Progenitor cell of endocrine pancreas (in vitro differentiated cells): ENCODE results near the gene CA7. TPM values are rescaled to one million over a fixed set of nuclear protein-coding genes. Genes with fewer than 3 reads are reported as not detected.

Experiments
- DNase-seq: peaks from one replicate; pipeline ENCODE4 v3.0.0; 2021; ENCODE audit warnings: low spot score; ENCODE audit not compliant: unreplicated experiment
- H3K27ac Mint-ChIP-seq: 2 replicates; pipeline ENCODE4 v1.8.0; 2021; ENCODE audit warnings: mild to moderate bottlenecking, moderate library complexity, mixed read lengths
- H3K27me3 Mint-ChIP-seq: 2 replicates; pipeline ENCODE4 v1.8.0; 2021; ENCODE audit warnings: mixed read lengths
- H3K36me3 Mint-ChIP-seq: 2 replicates; pipeline ENCODE4 v1.8.0; 2022; ENCODE audit warnings: mixed read lengths; ENCODE audit not compliant: insufficient read depth
- H3K4me1 Mint-ChIP-seq: 2 replicates; pipeline ENCODE4 v1.8.0; 2021; ENCODE audit warnings: low read depth, mixed read lengths
- H3K4me3 Mint-ChIP-seq: 2 replicates; pipeline ENCODE4 v1.8.0; 2021; ENCODE audit warnings: low read depth, mild to moderate bottlenecking, moderate library complexity, mixed read lengths
- H3K9me3 Mint-ChIP-seq: 2 replicates; pipeline ENCODE4 v1.8.0; 2021; ENCODE audit warnings: low read depth, mixed read lengths
- CTCF ChIP-seq: fragments of 200-600 bp; sonication (generic); IDR thresholded peaks from one replicate; pipeline ENCODE4 v1.5.0; 2021; ENCODE audit warnings: antibody characterized with exemption, mild to moderate bottlenecking; ENCODE audit not compliant: unreplicated experiment
- total RNA-seq: library from RNA; stranded (reverse); gene quantifications from 2 replicates; pipeline ENCODE4 v1.2.1, GENCODE V29; 2021

Gene CA7
- total RNA-seq, 1 donor from 2014 or later, result not detected

- H3K27me3 Mint-ChIP-seq, result peaks cover 71% of the 10 kb centered on the region
- no peak overlapping the region for H3K4me3 Mint-ChIP-seq
Observed at GRCh38 chr16:66845791-66846221, 1.6 kb downstream of the CA7 start.

DNA sequence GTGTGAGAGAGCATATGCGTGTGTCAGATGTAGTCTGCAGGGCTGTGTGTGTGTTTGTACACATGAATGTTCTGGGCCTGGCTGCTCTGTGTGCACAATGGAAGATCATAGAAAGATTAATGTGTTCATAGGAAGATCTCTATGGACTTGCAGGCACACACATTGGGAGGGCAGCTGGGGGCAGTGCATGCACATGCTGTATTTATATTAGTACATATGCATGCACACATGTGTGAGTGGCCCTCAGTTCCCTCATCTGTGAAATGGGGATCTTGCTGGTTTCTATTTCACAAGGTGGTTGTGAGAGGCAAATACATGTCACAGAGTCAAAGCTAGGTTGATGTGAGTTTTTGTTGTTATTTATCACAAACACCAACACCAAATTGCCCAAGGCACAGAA lies 2.1 kb downstream of the CA7 start:
- Mint-ChIP-seq H3K4me1 (peaks cover 3% of the 10 kb centered on the region), H3K27me3 (peaks cover 67% of the 10 kb centered on the region), H3K4me3 (no peak overlapping the region), H3K9me3 (no peaks in the 10 kb centered on the region), H3K36me3 (no peaks in the 10 kb centered on the region), H3K27ac (no peak overlapping the region)
- no peak for DNase-seq
- no peak for TF ChIP-seq CTCF

More at GRCh38 chr16:66845791-66846221, 1.6 kb downstream of the CA7 start:
- Mint-ChIP-seq H3K27ac (no peak overlapping the region), H3K36me3 (no peaks in the 10 kb centered on the region), H3K9me3 (no peaks in the 10 kb centered on the region), H3K4me1 (peaks cover 3% of the 10 kb centered on the region)
- no peak for DNase-seq
- TF ChIP-seq CTCF, result no peak

GRCh38 chr16:66846831-66847230 lies 2.6 kb downstream of the CA7 start:
- Mint-ChIP-seq H3K4me3 (no peak overlapping the region), H3K9me3 (no peaks in the 10 kb centered on the region), H3K27ac (no peak overlapping the region), H3K36me3 (no peaks in the 10 kb centered on the region), H3K4me1 (peaks cover 3% of the 10 kb centered on the region), H3K27me3 (peaks cover 66% of the 10 kb centered on the region)
- TF ChIP-seq CTCF, result no peak
- no peak for DNase-seq

- TF ChIP-seq CTCF, result no peak
- H3K9me3 Mint-ChIP-seq, result no peaks in the 10 kb centered on the region
- no peak for DNase-seq
- H3K27me3 Mint-ChIP-seq, result peaks cover 62% of the 10 kb centered on the region
- no peaks in the 10 kb centered on the region for H3K36me3 Mint-ChIP-seq
- no peak overlapping the region for H3K4me3 Mint-ChIP-seq
- H3K4me1 Mint-ChIP-seq, result peaks cover 3% of the 10 kb centered on the region
- H3K27ac Mint-ChIP-seq, result no peak overlapping the region
Observed at GRCh38 chr16:66847533-66848067, 3.4 kb downstream of the CA7 start.

DNA sequence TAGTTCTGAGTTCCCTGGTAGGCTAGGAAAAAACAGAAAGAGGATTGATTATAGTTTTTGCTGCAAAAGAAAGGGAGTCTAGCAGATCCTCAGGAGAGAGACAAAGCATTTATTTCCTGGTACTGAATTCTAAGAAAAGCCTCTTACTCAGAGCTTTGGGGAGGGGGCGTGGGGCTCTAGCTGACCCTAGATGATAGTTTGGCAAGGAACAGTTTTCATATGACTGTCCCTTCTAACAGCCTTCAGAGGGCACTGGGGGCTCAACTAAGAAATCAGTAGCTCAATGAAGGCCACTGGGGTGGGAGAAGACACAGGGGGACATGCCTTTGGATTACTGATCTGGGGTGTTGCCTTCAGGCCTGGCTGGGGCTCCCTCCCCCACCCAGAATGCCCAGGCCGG lies 4.0 kb downstream of the CA7 start:
- Mint-ChIP-seq H3K36me3 (no peaks in the 10 kb centered on the region), H3K9me3 (no peaks in the 10 kb centered on the region), H3K27ac (no peak overlapping the region), H3K27me3 (peaks cover 57% of the 10 kb centered on the region), H3K4me1 (peaks cover 3% of the 10 kb centered on the region), H3K4me3 (no peak overlapping the region)
- TF ChIP-seq CTCF, result no peak
- DNase-seq, result no peak
